ACC112 (cell line): ENCODE data around the gene MOB3C.
"Not testable (repeated sequence)": the region's sequence is repeated elsewhere in the genome, so short reads cannot be mapped to it uniquely, and the experiment has no call there.

Source experiments
- H2AFZ ChIP-seq: fragments of 200-600 bp; sonication (generic); one replicate; pipeline ENCODE4 v1.6.0; 2017; ENCODE audit warnings: antibody characterized with exemption, low read length; ENCODE audit not compliant: unreplicated experiment
- H3K27ac ChIP-seq: fragments of 200-600 bp; sonication (generic); 2 replicates; pipeline ENCODE4 v1.5.1; 2014; ENCODE audit warnings: low read depth, mild to moderate bottlenecking, antibody characterized with exemption, low read length, moderate library complexity
- H3K27me3 ChIP-seq: fragments of 200-600 bp; sonication (generic); 2 replicates; pipeline ENCODE4 v1.6.1; 2014; ENCODE audit warnings: mild to moderate bottlenecking, antibody characterized with exemption, low read length, moderate library complexity, mixed read lengths; ENCODE audit not compliant: insufficient read depth
- H3K36me3 ChIP-seq: fragments of 200-600 bp; sonication (generic); 2 replicates; pipeline ENCODE4 v1.6.1; 2016; ENCODE audit warnings: mild to moderate bottlenecking, antibody characterized with exemption, low read length, moderate library complexity, mixed read lengths; ENCODE audit not compliant: insufficient read depth
- H3K4me1 ChIP-seq: fragments of 200-600 bp; sonication (generic); one replicate; pipeline ENCODE4 v1.6.1; 2016; ENCODE audit warnings: low read length, mixed read lengths; ENCODE audit not compliant: insufficient read depth, unreplicated experiment, control insufficient read depth
- H3K4me3 ChIP-seq: fragments of 200-600 bp; sonication (generic); 2 replicates; pipeline ENCODE4 v1.5.1; 2014; ENCODE audit warnings: mild to moderate bottlenecking, low read depth, low read length
- H3K79me2 ChIP-seq: fragments of 200-600 bp; sonication (generic); one replicate; pipeline ENCODE4 v1.6.0; 2016; ENCODE audit warnings: low read length; ENCODE audit not compliant: control insufficient read depth, unreplicated experiment, insufficient read depth

Gene MOB3C

DNA sequence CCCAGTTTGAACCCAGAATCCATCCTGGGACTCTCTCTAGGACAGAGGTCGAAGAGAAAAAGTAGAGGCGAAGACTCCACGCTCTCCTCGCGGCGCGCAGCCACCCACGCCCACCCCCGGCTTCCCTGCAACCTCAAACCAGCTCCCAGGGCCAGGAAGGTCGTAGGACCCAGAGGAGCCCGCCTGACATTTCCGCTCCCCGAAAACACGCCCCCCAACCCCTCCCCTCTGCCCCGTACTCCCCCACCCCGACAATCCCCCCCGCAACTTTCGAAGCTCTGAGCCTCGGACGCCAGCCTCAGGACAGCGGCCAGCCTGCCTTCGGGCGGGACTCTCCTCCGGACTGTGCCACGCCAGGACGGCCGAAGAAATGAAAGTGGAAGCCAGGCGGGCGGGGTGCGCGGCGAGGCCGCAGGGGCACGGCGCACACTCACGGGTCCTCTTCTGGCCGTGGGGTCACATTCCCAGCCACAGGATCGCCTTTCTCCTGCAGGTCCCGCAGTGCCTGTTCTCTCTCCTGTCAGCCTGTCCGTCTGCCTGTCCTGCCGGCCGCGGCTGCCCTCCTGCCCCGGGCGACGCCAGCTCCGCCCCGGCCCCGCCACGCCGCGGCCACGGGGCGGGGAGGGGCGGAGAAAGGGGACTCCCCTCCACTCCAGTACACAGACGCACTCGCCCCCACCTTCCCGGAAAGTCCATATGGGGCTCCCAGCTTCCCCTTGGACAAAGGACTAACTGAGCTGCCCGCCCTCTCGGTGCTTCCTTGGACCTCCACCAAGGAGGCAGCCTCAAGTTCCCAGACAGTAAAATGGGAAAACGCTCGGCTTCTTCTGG lies at the start of gene MOB3C:
Gene MOB3C, minus strand, starts transcription at position 535 of the 831 bp plus-strand sequence. CDS start 3,490 bp downstream, outside the sequence.
- Histone ChIP-seq H3K4me3 (peak within 1 kb of the TSS; percentile 88), H3K27me3 (no peaks in the 10 kb centered on the region), H3K79me2 (peaks cover 4% of the 10 kb centered on the region), H3K36me3 (no peaks in the 10 kb centered on the region), H3K27ac (peak within 1 kb of the TSS; percentile 69), H3K4me1 (peaks cover 39% of the 10 kb centered on the region), H2AFZ (peak within 1 kb of the TSS; percentile 87)

DNA sequence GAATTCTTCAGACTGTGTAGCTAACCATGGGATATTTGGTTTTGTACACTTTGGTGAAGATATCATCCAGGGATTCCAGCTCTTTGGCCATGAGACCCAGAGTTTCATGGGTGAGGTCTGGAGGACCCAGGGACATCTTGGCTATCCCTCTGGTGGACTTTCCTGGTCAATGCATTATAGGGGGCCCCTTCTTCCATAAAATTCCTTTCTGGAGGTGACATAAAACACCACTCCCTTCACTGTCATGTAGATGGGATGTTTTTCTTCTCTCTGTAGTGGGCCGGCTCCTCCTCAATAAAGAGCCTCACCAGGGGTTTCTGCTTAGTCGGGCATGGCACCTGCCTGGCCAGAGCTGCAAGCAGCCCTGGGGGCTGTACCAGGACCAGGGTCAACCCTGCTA lies 49.4 kb upstream of the MOB3C start:
- H3K36me3 ChIP-seq: peaks cover 5% of the 10 kb centered on the region
- H3K27me3 ChIP-seq: no peaks in the 10 kb centered on the region
- H3K4me3 ChIP-seq: no peak overlapping the region
- no peak overlapping the region for H3K27ac ChIP-seq
- H2AFZ ChIP-seq: no peak overlapping the region
- H3K79me2 ChIP-seq: peaks cover 14% of the 10 kb centered on the region
- H3K4me1 ChIP-seq: peaks cover 11% of the 10 kb centered on the region

DNA sequence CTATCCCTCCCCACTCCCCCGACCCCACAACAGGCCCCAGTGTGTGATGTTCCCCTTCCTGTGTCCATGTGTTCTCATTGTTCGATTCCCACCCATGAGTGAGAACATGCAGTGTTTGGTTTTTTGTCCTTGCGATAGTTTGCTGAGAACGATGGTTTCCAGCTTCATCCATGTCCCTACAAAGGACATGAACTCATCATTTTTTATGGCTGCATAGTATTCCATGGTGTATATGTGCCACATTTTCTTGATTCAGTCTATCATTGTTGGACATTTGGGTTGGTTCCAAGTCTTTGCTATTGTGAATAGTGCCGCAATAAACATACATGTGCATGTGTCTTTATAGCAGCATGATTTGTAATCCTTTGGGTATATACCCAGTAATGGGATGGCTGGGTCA lies 46.3 kb upstream of the MOB3C start:
- not testable (repeated sequence) for H3K27me3 ChIP-seq, H3K36me3 ChIP-seq, H3K27ac ChIP-seq, H3K4me3 ChIP-seq, H2AFZ ChIP-seq
- Histone ChIP-seq H3K79me2 (peaks cover 14% of the 10 kb centered on the region), H3K4me1 (peaks cover 11% of the 10 kb centered on the region)

DNA sequence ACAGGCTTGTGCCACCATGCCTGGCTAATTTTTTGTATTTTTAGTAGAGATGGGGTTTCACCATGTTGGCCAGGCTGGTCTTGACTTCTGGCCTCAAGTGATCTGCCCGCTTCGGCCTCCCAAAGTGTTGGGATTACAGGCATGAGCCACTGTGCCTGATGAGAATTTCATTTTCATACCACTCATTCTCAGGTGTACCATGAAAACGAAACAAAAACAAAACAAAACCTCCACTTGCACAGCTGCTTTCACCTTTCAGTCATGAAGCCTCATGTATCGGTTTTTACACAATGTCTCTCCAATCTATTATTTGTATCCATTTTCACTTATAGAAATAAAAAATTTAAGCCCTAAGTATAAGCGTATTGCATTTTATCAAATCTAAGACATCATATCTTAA lies 43.5 kb upstream of the MOB3C start:
- H3K79me2 ChIP-seq, H3K27me3 ChIP-seq, H3K4me1 ChIP-seq, H3K4me3 ChIP-seq, H2AFZ ChIP-seq, H3K27ac ChIP-seq: not testable (repeated sequence)
- H3K36me3 ChIP-seq: peaks cover 28% of the 10 kb centered on the region

DNA sequence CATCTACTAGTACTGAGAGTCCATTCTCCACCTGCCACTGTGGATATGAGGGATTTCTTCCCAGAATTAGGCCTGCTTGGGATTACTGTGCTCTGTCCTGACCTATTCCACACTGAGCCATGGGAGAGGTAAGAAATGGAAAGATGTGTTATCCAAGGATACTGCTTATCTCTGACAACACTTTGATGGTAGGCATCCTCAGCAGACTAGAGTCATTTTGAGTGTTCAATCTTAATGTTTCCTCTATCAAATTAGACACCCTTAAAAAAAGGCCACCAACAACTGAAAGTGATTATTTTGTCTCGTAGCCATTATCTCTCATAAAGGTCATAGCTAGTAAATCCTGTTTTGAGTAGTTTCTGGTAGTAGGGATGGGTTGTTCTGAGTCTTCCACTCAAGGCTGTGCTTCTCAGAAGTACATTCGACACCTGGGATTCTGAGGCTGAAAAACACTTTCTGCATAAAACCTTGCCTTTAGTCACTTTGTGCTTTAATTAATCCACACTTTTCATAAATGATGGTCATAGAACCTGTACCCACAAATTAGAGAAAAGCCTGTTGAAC lies 42.8 kb upstream of the MOB3C start:
- Histone ChIP-seq H3K36me3 (peaks cover 33% of the 10 kb centered on the region), H3K79me2 (no peaks in the 10 kb centered on the region), H3K4me1 (no peaks in the 10 kb centered on the region), H3K27me3 (no peaks in the 10 kb centered on the region), H3K27ac (no peak overlapping the region), H2AFZ (no peak overlapping the region), H3K4me3 (no peak overlapping the region)

DNA sequence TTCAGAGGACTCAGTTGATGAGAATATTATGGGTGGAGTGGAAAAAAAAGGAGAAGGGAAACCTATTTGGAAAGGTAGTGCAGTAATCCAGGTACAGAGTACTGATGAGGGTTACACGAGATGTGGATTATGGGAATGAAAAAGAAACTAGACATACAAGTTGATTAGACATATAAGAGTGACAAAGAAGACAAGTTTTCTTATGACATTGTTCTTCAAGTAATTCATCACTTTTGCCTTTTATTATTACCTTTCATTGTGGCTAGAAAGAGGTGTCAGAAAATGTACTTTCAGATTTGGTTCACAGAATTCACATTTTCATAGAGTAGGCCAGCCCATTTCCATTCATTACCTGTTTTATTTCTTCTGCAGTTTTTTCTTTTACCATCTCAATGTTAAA lies 41.2 kb upstream of the MOB3C start:
- no peaks in the 10 kb centered on the region for H3K79me2 ChIP-seq
- no peak overlapping the region for H3K4me3 ChIP-seq
- H2AFZ ChIP-seq: no peak overlapping the region
- no peak overlapping the region for H3K27ac ChIP-seq
- peaks cover 32% of the 10 kb centered on the region for H3K36me3 ChIP-seq
- H3K4me1 ChIP-seq: no peaks in the 10 kb centered on the region
- no peaks in the 10 kb centered on the region for H3K27me3 ChIP-seq

DNA sequence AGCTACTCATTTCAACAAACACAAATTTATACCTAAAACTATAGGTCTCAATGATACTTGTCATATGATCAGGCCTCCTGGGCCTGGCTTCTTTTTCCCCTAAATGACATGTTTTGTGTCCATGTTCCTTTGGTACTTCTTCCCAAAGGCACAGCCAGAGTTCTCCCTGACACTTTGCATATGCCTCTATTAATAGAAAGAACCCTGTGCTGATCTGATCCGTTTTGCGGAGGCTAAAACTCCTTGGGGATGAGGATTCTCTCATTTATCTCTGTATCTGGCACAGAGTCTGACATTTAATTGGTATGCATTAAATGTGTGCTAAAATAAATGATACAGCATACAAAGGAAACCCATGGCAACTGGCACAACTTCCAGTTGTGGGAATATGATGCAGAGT lies 40.0 kb upstream of the MOB3C start:
- Histone ChIP-seq H3K27me3 (no peaks in the 10 kb centered on the region), H3K4me3 (no peak overlapping the region), H3K36me3 (peaks cover 40% of the 10 kb centered on the region), H3K4me1 (no peaks in the 10 kb centered on the region), H2AFZ (no peak overlapping the region), H3K79me2 (no peaks in the 10 kb centered on the region), H3K27ac (no peak overlapping the region)

DNA sequence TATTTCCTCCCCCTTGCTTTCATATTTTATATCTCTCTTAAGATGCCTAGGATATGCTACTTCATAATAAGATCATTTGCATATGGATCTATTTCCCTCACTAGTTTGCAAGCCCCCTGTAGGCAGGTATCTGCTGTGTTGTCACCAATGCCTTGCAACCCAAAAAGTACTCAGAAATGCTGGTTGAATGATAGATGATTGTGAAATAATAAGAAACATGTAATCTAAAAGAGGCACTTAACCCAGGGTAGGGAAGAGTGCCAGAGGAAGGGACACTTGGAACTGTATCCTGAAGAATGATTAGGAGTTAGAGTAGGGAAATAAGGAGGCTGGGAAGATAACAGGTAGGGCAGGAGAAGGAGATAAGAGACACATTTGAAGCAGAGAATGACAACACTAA lies 39.2 kb upstream of the MOB3C start:
- no peaks in the 10 kb centered on the region for H3K4me1 ChIP-seq
- H3K27me3 ChIP-seq: no peaks in the 10 kb centered on the region
- H3K36me3 ChIP-seq: peaks cover 40% of the 10 kb centered on the region
- H3K27ac ChIP-seq: no peak overlapping the region
- H3K4me3 ChIP-seq: no peak overlapping the region
- H3K79me2 ChIP-seq: no peaks in the 10 kb centered on the region
- no peak overlapping the region for H2AFZ ChIP-seq

DNA sequence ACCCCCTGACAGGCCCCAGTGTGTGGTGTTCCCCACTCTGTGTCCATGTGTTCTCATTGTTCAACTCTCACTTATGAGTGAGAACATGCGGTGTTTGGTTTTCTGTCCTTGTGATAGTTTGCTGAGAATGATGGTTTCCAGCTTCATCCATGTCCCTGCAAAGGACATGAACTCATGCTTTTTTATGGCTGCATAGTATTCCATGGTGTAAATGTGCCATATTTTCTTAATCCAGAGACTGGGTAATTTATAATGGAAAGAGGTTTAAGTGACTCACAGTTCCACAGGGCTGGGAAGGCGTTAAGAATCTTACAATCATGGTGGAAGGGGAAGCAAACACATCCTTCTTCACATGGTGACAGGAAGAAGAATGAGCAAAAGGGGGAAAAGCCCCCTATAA lies 38.1 kb upstream of the MOB3C start:
- not testable (repeated sequence) for H2AFZ ChIP-seq, H3K4me1 ChIP-seq, H3K4me3 ChIP-seq, H3K79me2 ChIP-seq, H3K27ac ChIP-seq, H3K27me3 ChIP-seq
- H3K36me3 ChIP-seq: peaks cover 50% of the 10 kb centered on the region

DNA sequence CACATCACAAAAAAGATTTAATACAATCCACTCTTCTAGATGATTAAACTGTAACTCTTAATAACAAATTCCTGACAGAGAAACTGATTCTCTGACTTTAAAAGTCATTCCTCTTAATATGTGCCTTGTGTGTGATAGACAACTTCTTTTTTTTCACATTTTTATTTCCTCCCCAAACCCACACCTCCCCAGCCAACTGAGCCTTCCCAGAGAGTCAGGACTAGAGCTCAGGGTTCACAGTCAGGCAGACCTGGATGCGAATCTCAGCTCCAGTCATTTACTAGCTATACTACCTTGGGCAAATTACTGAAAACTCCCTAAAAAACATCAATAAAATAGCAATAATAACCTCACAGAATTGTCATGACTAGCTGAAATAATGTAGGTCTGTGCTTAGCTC lies 37.4 kb upstream of the MOB3C start:
- H3K36me3 ChIP-seq: peaks cover 52% of the 10 kb centered on the region
- no peak overlapping the region for H2AFZ ChIP-seq
- no peak overlapping the region for H3K4me3 ChIP-seq
- no peaks in the 10 kb centered on the region for H3K79me2 ChIP-seq
- H3K27me3 ChIP-seq: no peaks in the 10 kb centered on the region
- H3K4me1 ChIP-seq: no peaks in the 10 kb centered on the region
- H3K27ac ChIP-seq: no peak overlapping the region

DNA sequence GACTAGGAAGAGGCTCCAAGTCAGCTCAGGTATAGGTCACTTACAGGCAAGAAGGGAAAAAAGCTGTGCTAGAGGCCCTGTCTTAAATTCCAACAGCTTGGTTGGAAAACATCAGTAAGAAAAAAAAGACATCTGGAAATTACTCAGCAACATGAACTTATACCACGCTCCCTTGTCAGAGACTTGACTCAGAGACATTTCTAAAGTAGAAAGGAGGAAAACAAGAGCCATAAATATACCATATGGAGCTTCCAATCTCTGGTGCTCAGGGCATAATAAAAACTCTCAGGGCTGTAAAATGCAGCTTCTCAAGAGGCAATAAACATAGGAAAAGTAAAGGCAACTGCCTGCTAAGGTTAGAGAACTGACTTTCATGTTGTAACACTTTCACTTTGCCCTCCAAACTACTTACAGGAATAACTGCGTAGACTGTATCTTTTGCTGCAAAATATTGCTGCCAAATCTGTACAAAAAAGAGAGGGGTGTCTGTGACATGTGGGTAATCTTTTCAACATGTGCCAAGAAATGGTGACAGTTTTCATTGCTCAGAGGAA lies 36.9 kb upstream of the MOB3C start:
- peaks cover 52% of the 10 kb centered on the region for H3K36me3 ChIP-seq
- no peak overlapping the region for H2AFZ ChIP-seq
- no peak overlapping the region for H3K4me3 ChIP-seq
- no peak overlapping the region for H3K27ac ChIP-seq
- no peaks in the 10 kb centered on the region for H3K79me2 ChIP-seq
- no peaks in the 10 kb centered on the region for H3K4me1 ChIP-seq
- no peaks in the 10 kb centered on the region for H3K27me3 ChIP-seq
